GM18870 (cell line): ENCODE data around the gene TRIM47.

Experiments used
- ATAC-seq: cut with Tn5 transposase; IDR thresholded peaks from one replicate; pipeline ENCODE4 v1.9.1; 2021; ENCODE audit warnings: moderate library complexity; ENCODE audit not compliant: unreplicated experiment

The TRIM47 gene

GRCh38 chr17:75848523-75849278 is 29.7 kb downstream of the TRIM47 start:
- no peak for ATAC-seq

- no peak for ATAC-seq
Observed at GRCh38 chr17:75847614-75848522, 30.5 kb downstream of the TRIM47 start.

DNA sequence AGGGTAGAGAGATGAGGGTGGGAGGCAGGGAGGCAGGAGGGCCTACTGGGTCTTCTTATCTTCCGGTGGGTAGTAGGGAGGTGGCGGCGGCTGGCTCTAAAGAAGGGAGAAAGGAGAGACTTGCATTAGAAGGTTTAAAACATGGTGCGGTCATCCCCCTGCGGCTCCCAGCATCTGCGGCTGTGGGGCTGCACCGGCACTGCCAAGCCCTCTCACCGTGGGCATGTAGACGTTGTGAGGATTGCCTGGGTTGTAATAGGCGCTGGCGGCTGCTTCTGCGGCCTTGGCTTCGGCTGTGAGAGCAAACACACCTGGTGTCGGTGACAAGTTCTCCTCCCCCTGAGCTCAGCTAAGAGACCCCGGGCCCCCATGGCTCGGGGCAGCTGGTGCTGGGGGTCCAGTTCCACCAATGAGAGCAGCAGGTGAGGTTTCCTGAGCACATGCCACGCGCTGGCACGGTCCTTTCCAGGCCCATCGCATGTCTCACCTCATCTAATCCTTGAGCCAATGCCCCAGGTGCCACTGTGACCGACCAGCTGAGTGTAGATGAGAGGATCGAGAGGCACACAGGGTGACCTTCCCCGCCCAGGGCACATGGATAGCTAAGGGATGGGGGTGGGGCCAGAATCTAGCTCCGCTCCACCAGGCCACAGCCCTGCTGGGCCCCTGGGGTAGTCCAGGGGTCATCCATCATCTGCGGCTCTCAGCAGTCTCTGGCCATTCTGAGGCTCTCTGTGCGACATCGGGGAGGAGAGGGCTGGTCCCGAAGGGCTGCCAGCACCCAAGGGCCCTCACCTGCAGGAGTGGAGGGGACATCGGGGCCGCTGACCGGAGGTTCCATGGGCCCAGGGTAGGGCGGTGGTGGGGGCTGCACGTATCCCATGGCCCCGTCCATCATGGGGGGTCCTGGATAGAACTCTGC is 31.4 kb downstream of the TRIM47 start:
- no peak for ATAC-seq

- no peak for ATAC-seq
Observed at GRCh38 chr17:75845933-75846691, 32.3 kb downstream of the TRIM47 start.

DNA sequence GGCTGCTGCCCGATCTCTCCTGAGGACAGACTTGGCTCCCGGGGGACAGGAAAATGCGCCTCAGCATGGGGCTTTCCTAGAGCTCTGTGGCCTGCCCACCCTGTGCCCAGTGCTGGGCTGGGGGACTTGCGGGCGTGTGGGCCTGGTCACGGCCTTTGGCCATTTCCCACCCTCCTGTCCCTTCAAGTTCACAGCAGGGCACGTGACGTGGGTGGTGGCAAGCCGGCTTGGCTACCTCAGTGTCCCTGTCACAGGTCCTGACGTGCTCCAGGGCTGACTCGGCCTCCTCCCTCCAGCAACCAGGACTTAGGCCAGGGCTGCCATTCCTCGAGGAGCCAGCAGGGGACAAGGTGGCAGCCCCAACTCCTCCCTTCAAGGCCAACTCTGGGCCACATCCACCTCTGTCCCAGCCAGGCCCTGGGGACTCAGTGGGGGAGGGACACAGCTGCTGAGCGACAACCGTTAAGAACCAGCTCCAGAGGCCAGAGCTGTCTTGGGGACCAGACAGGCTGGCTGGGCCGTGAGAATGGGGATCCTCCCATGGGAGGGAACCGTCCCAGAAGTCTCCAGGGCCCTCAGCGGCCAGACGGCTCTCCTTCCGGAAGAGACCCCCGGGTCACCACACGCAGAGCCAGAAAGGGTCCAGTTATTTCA is 33.2 kb downstream of the TRIM47 start:
- peak; percentile 70 for ATAC-seq

GRCh38 chr17:75844530-75845057 is 33.8 kb downstream of the TRIM47 start:
- no peak for ATAC-seq

- no peak for ATAC-seq
Observed at GRCh38 chr17:75843577-75844529, 34.5 kb downstream of the TRIM47 start, which contains the start of gene UNC13D. Gene UNC13D (minus strand): TSS chr17:75844404. CDS start chr17:75844337, 67 bp downstream.

GRCh38 chr17:75842963-75843576 is 35.3 kb downstream of the TRIM47 start:
- no peak for ATAC-seq

GRCh38 chr17:75842411-75842810 is 36.0 kb downstream of the TRIM47 start:
- ATAC-seq = no peak

- no peak for ATAC-seq
Observed at GRCh38 chr17:75840799-75841164, 37.6 kb downstream of the TRIM47 start.

DNA sequence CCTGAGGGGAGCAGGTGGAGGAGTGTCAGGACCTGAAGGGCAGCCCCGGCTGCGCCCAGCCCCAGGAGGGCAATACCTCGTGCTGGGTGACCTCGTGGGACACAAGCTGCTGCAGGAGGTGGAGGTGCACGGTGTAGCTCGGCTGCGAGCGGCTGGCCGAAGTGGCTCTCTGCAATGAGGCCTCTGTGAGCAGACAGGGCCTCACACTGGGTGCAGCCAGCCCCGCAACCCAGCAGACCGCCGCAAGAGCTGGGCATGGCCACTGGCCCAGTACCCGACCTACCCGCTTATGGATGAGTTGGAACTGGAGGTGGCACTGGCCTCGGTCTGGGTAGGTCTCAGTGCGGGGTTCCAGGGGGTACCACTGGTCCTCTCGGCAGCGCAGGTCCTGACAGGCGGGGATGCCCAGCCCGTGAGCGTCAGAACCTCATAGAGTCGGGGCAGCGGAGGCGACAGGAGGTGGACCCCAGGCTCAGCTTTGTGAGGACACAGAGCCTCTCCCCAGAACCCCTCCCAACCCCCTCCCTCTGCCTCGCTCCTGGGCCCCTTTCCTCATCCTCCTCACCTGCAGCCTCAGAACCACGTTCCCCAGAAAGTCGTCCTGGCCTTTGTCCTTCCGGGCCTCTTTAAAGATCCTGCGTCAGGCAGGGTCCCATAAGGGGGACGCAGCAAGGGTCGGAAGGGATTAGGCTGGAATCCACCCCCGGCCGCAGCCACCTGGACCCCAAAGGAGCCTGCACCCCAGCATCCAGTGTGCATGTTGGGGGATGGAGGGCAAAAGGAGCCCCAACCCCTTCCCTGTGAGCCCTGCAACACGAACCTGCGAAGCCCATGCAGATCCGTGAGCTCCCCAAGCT is 38.2 kb downstream of the TRIM47 start:
- ATAC-seq = no peak

DNA sequence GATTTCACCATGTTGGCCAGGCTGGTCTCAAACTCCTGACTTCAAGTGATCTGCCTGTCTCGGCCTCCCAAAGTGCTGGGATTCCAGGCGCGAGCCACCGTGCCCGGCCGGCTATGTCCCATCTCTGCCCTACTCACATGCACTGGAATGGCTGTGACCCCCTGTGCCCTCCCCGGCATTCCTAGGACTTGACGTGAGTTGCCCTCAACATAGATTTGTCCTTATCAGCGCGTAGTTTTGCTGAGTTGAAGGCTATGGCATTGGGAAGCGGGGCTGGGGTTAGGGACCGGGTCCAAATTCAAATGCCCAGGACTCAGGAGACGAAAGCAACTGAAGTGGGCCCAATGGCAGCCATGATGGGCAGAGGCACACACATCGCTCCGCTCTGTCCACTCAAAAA is 40.0 kb downstream of the TRIM47 start:
- no peak for ATAC-seq

DNA sequence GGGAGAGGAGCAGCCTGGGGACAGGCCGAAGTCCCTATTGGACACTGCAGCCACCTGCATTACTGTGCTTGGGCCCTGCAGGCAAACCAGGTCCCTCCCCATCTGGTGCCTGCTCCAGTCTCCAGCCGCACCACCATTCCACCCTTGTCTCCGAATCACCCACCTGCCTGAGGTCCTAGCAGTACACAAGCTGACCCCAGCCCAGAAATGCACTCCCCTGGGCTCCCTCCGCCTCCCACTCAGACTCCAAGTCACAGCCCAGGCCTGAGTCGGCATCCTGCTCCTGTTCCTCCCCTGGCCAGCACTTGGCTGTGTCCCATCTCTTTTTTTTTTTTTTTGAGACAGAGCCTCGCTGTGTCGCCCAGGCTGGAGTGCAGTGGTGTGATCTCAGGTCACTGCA is 40.5 kb downstream of the TRIM47 start:
- no peak for ATAC-seq

GRCh38 chr17:75836605-75837004 is 41.8 kb downstream of the TRIM47 start:
- ATAC-seq = no peak

DNA sequence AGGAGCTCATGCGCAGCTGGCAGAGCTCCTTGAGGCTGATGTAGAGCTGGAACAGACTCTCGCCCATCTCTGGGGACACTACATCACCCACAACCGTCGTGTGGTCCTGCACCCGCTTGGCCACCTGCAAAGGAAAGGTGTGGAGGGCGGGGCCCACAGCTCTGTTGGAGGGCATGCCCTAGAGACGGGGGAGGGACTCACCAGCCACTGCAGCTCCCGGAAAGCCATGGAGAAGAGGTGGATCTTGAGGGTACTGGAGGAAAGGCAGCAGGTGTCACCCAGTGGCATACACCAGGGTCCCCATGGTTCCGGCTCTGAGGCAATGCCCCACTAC is 42.8 kb downstream of the TRIM47 start:
- no peak for ATAC-seq

DNA sequence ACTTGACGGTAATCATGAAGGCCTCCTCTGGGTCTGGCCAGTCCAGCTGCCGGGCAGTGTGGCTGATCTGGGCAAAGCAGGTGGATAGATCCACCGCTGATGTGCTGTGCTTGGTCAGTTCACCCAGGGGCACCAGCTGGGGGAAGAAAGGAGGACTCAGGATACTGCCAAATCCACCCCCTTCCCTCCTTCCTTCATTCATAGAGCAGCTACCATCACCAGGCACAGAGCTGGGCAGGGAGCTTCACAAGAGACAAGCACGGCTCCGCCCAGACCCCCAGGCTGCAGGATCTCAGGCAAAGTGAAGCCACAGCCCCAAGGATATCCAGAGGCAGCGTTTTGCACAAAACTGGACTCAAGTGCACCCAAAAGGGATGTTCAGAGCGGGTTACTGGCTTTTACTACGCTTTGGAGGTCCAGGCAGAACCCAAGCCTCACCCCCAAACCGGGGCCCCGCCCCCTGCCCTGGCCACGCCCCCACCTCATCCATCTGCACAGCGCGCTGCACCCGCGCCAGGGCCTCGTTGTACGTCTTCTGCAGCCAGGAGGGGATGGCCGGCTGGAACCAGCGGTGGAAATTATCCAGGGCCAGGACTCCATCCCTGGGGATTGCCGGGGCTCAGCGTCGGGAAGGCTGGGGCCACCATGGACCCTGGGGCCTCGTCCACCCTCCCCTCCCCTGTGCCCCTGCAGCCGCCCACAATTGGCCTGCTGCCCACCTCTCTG is 43.3 kb downstream of the TRIM47 start:
- no peak for ATAC-seq
